Pancreas (tissue), 10 donors: ENCODE data around the gene PYDC1. TPM values are rescaled to one million over a fixed set of nuclear protein-coding genes. Genes with fewer than 3 reads are reported as not detected.

Source experiments
- ATAC-seq, 4 donors: fragments of 200-7000 bp; cut with Tn5 transposase; one replicate each; pipeline versions ENCODE4 v1.8.0 to v1.9.1; 2020; ENCODE audit warnings: mild to moderate bottlenecking in 4 of 4, moderate library complexity in 4 of 4
- DNase-seq, 6 donors: peaks; one replicate each; pipeline ENCODE4 v3.0.0-alpha.2; 2020
- FAIRE-seq: peaks from 2 replicates; lab custom pipeline; 2012; peaks lifted over from hg19 to GRCh38; lab: Jason Lieb, UNC
- H3K27ac ChIP-seq, 4 donors: fragments of 200-600 bp; sonication (generic); 1 replicate in 3 of 4; 2 replicates in 1 of 4; pipeline versions ENCODE4 v1.5.0 to v1.8.0; 2020
- H3K27me3 ChIP-seq, 4 donors: fragments of 200-600 bp; one replicate each; pipeline ENCODE4 v1.8.0; 2021
- H3K36me3 ChIP-seq, 3 donors: fragments of 200-600 bp; sonication (generic) in 1 of 3; one replicate each; pipeline versions ENCODE4 v1.5.0 to v1.8.0; 2020 to 2021
- H3K4me1 ChIP-seq, 3 donors: fragments of 200-600 bp; one replicate each; pipeline ENCODE4 v1.8.0; 2021
- H3K4me3 ChIP-seq, 4 donors: fragments of 200-600 bp; sonication (generic) in 2 of 4; one replicate each; pipeline versions ENCODE4 v1.5.0 to v1.8.0; 2020 to 2021
- H3K9me3 ChIP-seq, 4 donors: fragments of 200-600 bp; one replicate each; pipeline ENCODE4 v1.8.0; 2021
- CTCF ChIP-seq, 4 donors: fragments of 200-600 bp; sonication (generic) in 3 of 4; IDR thresholded peaks; one replicate each; pipeline versions ENCODE4 v1.5.0 to v1.8.0; 2021; ENCODE audit warnings: antibody characterized with exemption in 4 of 4
- WGBS, 2 donors: extraction: QIAGEN DNeasy Blood & Tissue Kit; methylation state at CpG; one replicate each; pipeline ENCODE4 v1.1.7; 2013; 5-methylcytosine and 5-hydroxymethylcytosine counted together
- intact Hi-C, 3 donors: fragments of 100-400 bp; cut with DNase I; formaldehyde crosslinking; loops; one replicate each; pipeline versions ENCODE4 v1.11.1 to v1.14.2; 2022
- polyA plus RNA-seq, 2 donors: library from polyadenylated mRNA; stranded (reverse); fragments of 200-250 nt; gene quantifications; one replicate each; pipeline ENCODE4 v1.2.3, GENCODE V29; 2013
- total RNA-seq, 6 donors: library from RNA; stranded (reverse); fragmentation: NEBNext Ultra II Directional in 4 of 6; extraction: Animal tissue kit (Norgen Biotek cat#: 25700) in 4 of 6; gene quantifications; one replicate each; pipeline versions ENCODE4 v1.2.1 to v1.2.4, GENCODE V29; 2021 to 2023
- donor health status: healthy with polysubstance abuse.
- donor health status: DM: no; HTN: no; CAD: no; lungs with moderate emphysema.
- donor health status: DM: no; HTN: no; CAD: no.
- donor health status: control.
- donor health status: control.
- donor health status: Bipolar disorder and iron deficiency.
- donor health status: DM: yes; HTN: yes; CAD: no.
- donor health status: DM: no; HTN: no; CAD: no.
- donor health status: DM: no; HTN: no; CAD: no.
- donor health status: DM: yes; HTN: yes; CAD: no.

The PYDC1 gene
- total and polyA plus RNA-seq, 8 donors, result not detected

- intact Hi-C loops, result no loop called here
- Histone ChIP-seq H3K4me1 (no peaks in the 10 kb centered on the region), H3K4me3 (no peak overlapping the region), H3K36me3 (no peaks in the 10 kb centered on the region), H3K27me3 (no peaks in the 10 kb centered on the region), H3K27ac (no peak overlapping the region), H3K9me3 (no peaks in the 10 kb centered on the region)
- 22 to 28% methylated on average over 6 of the region's 6 CpGs for WGBS, 2 donors
- no peak for TF ChIP-seq CTCF (IDR thresholded peaks at IDR 0.05)
- no peak for DNase-seq
- ATAC-seq, result no peak
- no peak for FAIRE-seq
Observed at GRCh38 chr16:31206776-31207175, 10.2 kb downstream of the PYDC1 start.

- Histone ChIP-seq H3K27ac (no peak overlapping the region), H3K27me3 (no peaks in the 10 kb centered on the region), H3K9me3 (no peaks in the 10 kb centered on the region), H3K4me1 (peaks cover 0 to 4% (median 0%) of the 10 kb centered on the region in 3 donors), H3K36me3 (no peaks in the 10 kb centered on the region), H3K4me3 (no peak overlapping the region)
- intact Hi-C loops, result no loop called here
- ATAC-seq, result no peak
- DNase-seq, result peak in 1 of 6 donors; percentile 29
- no peak for TF ChIP-seq CTCF (IDR thresholded peaks at IDR 0.05)
- 87% methylated on average over 9 of the region's 9 CpGs for WGBS, 2 donors
- FAIRE-seq, result no peak
Observed at GRCh38 chr16:31204871-31205666, 11.9 kb downstream of the PYDC1 start.

- Histone ChIP-seq H3K27ac (peak within 1 kb of the TSS in 3 of 4 donors; percentile 22 to 69 (median 24)), H3K4me1 (peaks cover 0 to 4% (median 0%) of the 10 kb centered on the region in 3 donors), H3K4me3 (peak within 1 kb of the TSS; percentile 45 to 63 (median 56)), H3K36me3 (no peaks in the 10 kb centered on the region), H3K9me3 (no peaks in the 10 kb centered on the region), H3K27me3 (no peaks in the 10 kb centered on the region)
- FAIRE-seq, result no peak
- intact Hi-C loops, result no loop called here
- ATAC-seq, result peak; percentile 47 to 78 (median 70)
- TF ChIP-seq CTCF (IDR thresholded peaks at IDR 0.05), result no peak
- WGBS, 2 donors, result 16 to 23% methylated on average over 54 to 69 of the region's 69 CpGs
- DNase-seq, result peak in 5 of 6 donors; percentile 39 to 83 (median 48)
Observed at GRCh38 chr16:31202414-31203375, 14.2 kb downstream of the PYDC1 start, which contains the start of gene PYCARD. TSS of gene PYCARD (minus strand) at chr16:31202760. CDS start at chr16:31202690, 70 bp downstream.

GRCh38 chr16:31201582-31202413 is 15.1 kb downstream of the PYDC1 start:
- no peaks in the 10 kb centered on the region for H3K9me3 ChIP-seq
- no peaks in the 10 kb centered on the region for H3K36me3 ChIP-seq
- ATAC-seq (peak; percentile 51 to 78 (median 72)), FAIRE-seq (no peak), DNase-seq (peak in 5 of 6 donors; percentile 33 to 83 (median 58))
- TF ChIP-seq CTCF (IDR thresholded peaks at IDR 0.05), result no peak
- peaks cover 0 to 4% (median 0%) of the 10 kb centered on the region in 3 donors for H3K4me1 ChIP-seq
- 21 to 23% methylated on average over 27 to 35 of the region's 35 CpGs for WGBS, 2 donors
- intact Hi-C loops, result no loop called here
- peak overlapping the region in 3 of 4 donors; percentile 22 to 69 (median 24) for H3K27ac ChIP-seq
- H3K27me3 ChIP-seq, result no peaks in the 10 kb centered on the region
- peak overlapping the region; percentile 45 to 63 (median 56) for H3K4me3 ChIP-seq
